Adrenal gland (tissue), 12 donors: ENCODE results near the gene ZNF697. TPM values are rescaled to one million over a fixed set of nuclear protein-coding genes. Genes with fewer than 3 reads are reported as not detected.
"Not testable (repeated sequence)": the region's sequence is repeated elsewhere in the genome, so short reads cannot be mapped to it uniquely, and the experiment has no call there.

ENCODE experiments used
- DNase-seq, 7 donors: peaks; one replicate each; pipeline ENCODE4 v3.0.0-alpha.2; 2019 to 2020
- H3K27ac ChIP-seq, 5 donors: fragments of 200-600 bp; sonication (generic) in 4 of 5; 1 replicate in 3 of 5; 2 replicates in 2 of 5; pipeline versions ENCODE4 v1.5.1 to v1.8.0; 2016 to 2020; ENCODE audit warnings: mild to moderate bottlenecking in 1 of 5
- H3K27me3 ChIP-seq: fragments of 200-600 bp; 2 replicates; pipeline ENCODE4 v1.8.0; 2021
- H3K36me3 ChIP-seq, 2 donors: fragments of 200-600 bp; replicated peaks in 1 of 2; 1 replicate in 1 of 2; 2 replicates in 1 of 2; pipeline versions ENCODE4 v1.5.1 to v1.8.0; 2018 to 2022
- H3K4me1 ChIP-seq, 2 donors: fragments of 200-600 bp; replicated peaks in 1 of 2; 1 replicate in 1 of 2; 2 replicates in 1 of 2; pipeline versions ENCODE4 v1.5.1 to v1.8.0; 2018 to 2021
- H3K4me3 ChIP-seq, 4 donors: fragments of 200-600 bp; sonication (generic) in 3 of 4; one replicate each; pipeline ENCODE4 v1.5.1; 2016 to 2018
- H3K9me3 ChIP-seq, 3 donors: fragments of 200-600 bp; sonication (generic) in 1 of 3; replicated peaks in 1 of 3; 1 replicate in 2 of 3; 2 replicates in 1 of 3; pipeline versions ENCODE4 v1.5.1 to v1.8.0; 2016 to 2021
- POLR2A ChIP-seq, 2 donors: fragments of 450-650 bp; IDR thresholded peaks; one replicate each; pipeline ENCODE4 v1.6.1; 2017; ENCODE audit warnings: antibody characterized with exemption in 2 of 2, mild to moderate bottlenecking in 2 of 2, moderate library complexity in 1 of 2
- WGBS, 4 donors: extraction: QIAGEN DNeasy Blood & Tissue Kit in 2 of 4; methylation state at CpG; one replicate each; pipeline versions ENCODE4 v1.1.5 to v1.1.7; 2013 to 2017; 5-methylcytosine and 5-hydroxymethylcytosine counted together
- intact Hi-C, 2 donors: fragments of 100-400 bp; cut with DNase I; formaldehyde crosslinking; loops; one replicate each; pipeline versions ENCODE4 v1.14.1 to v1.15.0; 2022 to 2023
- polyA plus RNA-seq, 3 donors: library from polyadenylated mRNA; stranded (reverse); fragments of 200-250 nt in 2 of 3; fragments of 350-450 nt in 1 of 3; fragmentation: Illumina TruSeq in 1 of 3; extraction: RNeasy Lipid Tissue Mini Kit (QIAGEN cat#74804) in 1 of 3; gene quantifications; one replicate each; pipeline ENCODE4 v1.2.3, GENCODE V29; 2013 to 2014
- total RNA-seq, 9 donors: library from RNA; depleted of rRNA in 4 of 9; stranded (reverse); fragments of >200 nt in 4 of 9; fragments of 120-200 nt in 1 of 9; fragmentation: NEBNext Ultra II Directional in 1 of 9; extraction: Animal tissue kit (Norgen Biotek cat#: 25700) in 1 of 9; gene quantifications; one replicate each; pipeline versions ENCODE4 v1.1.0 to v1.2.4, GENCODE V29; 2013 to 2023
- TF ChIP-seq, protein P1 (sequence below), 6 experiments: fragments of 450-650 bp in 4 of 6; fragments of 200-600 bp in 2 of 6; sonication (generic) in 1 of 6; IDR thresholded peaks; 1 replicate in 5 of 6; 2 replicates in 1 of 6; pipeline versions ENCODE4 v1.5.1 to v1.8.0; 2016 to 2021; ENCODE audit warnings: antibody characterized with exemption in 6 of 6, mild to moderate bottlenecking in 2 of 6, moderate library complexity in 1 of 6
- donor health status: healthy with polysubstance abuse.
- donor health status: Bipolar disorder and iron deficiency.
- donor health status: DM: yes; HTN: yes; CAD: no.
- donor health status: DM: no; HTN: no; CAD: no.
- donor health status: DM: no; HTN: no; CAD: no.
- donor health status: DM: yes; HTN: yes; CAD: no.

Gene ZNF697
- total and polyA plus RNA-seq, 12 donors = 1.7 to 14.5 (median 5.3) TPM

DNA sequence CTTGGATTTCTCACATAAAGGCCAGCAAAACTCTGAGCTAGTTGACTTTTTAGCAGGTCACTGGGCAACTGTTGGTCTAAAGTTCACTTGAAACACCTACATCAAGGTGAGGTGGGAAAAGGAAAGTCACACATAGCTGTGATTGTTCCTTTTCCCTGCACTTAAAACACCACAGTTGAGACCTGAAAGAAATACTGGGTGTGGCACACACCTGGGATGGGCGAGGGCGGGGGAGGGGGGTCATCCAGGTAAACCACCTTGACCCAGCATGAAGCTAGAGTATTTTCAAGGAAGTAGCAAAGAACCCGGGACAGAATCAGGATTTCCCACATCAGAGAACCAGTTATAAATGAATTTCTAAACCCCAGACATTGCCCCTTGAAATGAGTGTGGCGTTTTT is 26.4 kb downstream of the ZNF697 start:
- peaks cover 0 to 13% of the 10 kb centered on the region in 2 donors for H3K36me3 ChIP-seq
- H3K27me3 ChIP-seq = no peaks in the 10 kb centered on the region
- no peaks in the 10 kb centered on the region for H3K9me3 ChIP-seq
- 87 to 96% (median 90%) methylated on average over 4 of the region's 4 CpGs for WGBS, 4 donors
- no peak overlapping the region for H3K4me3 ChIP-seq
- peaks cover 4 to 6% of the 10 kb centered on the region in 2 donors for H3K4me1 ChIP-seq
- intact Hi-C loops = no loop called here
- H3K27ac ChIP-seq = no peak overlapping the region
- no peak for DNase-seq
- TF ChIP-seq POLR2A (IDR thresholded peaks at IDR 0.05) = no peak
- TF ChIP-seq, protein P1, sequence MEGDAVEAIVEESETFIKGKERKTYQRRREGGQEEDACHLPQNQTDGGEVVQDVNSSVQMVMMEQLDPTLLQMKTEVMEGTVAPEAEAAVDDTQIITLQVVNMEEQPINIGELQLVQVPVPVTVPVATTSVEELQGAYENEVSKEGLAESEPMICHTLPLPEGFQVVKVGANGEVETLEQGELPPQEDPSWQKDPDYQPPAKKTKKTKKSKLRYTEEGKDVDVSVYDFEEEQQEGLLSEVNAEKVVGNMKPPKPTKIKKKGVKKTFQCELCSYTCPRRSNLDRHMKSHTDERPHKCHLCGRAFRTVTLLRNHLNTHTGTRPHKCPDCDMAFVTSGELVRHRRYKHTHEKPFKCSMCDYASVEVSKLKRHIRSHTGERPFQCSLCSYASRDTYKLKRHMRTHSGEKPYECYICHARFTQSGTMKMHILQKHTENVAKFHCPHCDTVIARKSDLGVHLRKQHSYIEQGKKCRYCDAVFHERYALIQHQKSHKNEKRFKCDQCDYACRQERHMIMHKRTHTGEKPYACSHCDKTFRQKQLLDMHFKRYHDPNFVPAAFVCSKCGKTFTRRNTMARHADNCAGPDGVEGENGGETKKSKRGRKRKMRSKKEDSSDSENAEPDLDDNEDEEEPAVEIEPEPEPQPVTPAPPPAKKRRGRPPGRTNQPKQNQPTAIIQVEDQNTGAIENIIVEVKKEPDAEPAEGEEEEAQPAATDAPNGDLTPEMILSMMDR (IDR thresholded peaks at IDR 0.05) = no peak

DNA sequence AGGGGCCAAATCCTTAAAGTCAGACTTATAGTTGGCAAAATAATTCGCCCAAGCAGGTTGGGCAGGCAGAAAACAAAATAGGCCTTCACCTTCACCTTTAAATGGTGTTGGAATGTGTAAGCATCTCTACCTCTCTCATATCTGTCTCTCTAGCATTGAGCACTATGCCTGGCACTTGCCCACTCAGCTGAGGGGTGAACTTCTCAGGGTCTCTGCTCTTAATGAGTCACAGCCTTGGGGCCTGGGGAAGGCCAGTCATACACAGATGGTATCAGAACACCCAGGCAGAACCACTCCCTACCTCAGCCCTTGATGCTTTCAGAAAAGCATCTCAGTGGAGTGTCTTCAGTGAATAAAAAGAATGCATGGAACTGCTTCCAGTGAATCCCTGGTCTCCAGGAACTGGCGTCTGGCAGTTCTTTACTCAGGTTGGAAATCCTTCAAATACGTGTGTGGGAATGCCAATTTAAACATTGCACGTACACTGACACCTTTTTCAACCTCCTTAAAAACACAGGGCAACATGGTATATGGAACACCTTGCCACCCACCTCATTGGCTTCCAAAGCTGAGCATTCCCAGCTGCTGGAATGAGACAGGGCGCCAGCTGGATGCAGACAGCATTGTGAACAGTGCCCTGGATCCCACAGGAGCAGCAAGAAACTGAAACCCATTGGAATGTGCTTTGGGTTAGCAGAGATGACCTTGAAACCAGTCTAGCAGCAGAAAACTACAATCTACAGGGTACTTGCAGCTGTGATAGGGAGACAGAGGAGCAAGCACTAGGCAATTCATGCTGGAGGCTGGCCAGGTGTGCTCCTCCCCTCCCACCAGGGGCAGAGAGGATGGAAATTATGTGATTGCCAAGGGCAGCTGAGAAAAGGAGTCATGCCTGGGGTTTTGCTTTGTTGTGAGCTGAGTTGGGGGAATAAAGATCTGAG is 30.0 kb downstream of the ZNF697 start:
- Histone ChIP-seq H3K4me3 (no peak overlapping the region), H3K27me3 (no peaks in the 10 kb centered on the region), H3K27ac (peak overlapping the region in 1 of 5 donors; percentile 67), H3K9me3 (no peaks in the 10 kb centered on the region), H3K36me3 (peaks cover 0 to 6% of the 10 kb centered on the region in 2 donors), H3K4me1 (peaks cover 0 to 6% of the 10 kb centered on the region in 2 donors)
- peak; percentile 48 to 83 (median 75) for DNase-seq
- WGBS, 4 donors = 55 to 81% (median 74%) methylated on average over 5 of the region's 5 CpGs
- TF ChIP-seq, protein P1 (IDR thresholded peaks at IDR 0.05) = no peak
- TF ChIP-seq POLR2A (IDR thresholded peaks at IDR 0.05) = no peak
- intact Hi-C loops = loop anchor here (5.0 kb wide), 1 partner anchor 44 kb away; no protein-coding TSS in a partner anchor

DNA sequence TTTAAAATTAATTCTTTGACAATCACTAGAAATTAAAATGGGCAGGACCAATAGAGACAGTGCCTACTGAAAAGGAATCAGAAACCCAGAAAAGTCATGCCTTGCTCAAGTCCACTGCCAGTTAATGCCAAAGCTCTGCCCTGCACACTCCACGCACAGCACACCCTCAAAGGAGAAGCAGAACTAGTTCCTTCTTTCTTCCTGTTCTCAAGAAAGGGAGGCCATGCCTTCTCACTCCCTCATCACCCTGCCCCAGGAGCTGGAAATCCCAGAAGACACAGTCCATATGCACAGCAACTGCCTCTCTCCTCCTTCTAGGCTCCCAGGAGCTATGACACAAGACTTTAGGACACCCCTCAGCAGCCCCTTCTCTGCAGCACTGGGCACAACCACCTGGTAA is 31.3 kb downstream of the ZNF697 start:
- H3K4me1 ChIP-seq, H3K4me3 ChIP-seq, H3K27ac ChIP-seq, H3K9me3 ChIP-seq, H3K36me3 ChIP-seq, H3K27me3 ChIP-seq: not testable (repeated sequence)
- intact Hi-C loops = loop anchor here (5.0 kb wide), 1 partner anchor 46 kb away; no protein-coding TSS in a partner anchor
- peak in 1 of 7 donors; percentile 41 for DNase-seq
- 69 to 75% (median 71%) methylated on average over 1 of the region's 1 CpG for WGBS, 4 donors

DNA sequence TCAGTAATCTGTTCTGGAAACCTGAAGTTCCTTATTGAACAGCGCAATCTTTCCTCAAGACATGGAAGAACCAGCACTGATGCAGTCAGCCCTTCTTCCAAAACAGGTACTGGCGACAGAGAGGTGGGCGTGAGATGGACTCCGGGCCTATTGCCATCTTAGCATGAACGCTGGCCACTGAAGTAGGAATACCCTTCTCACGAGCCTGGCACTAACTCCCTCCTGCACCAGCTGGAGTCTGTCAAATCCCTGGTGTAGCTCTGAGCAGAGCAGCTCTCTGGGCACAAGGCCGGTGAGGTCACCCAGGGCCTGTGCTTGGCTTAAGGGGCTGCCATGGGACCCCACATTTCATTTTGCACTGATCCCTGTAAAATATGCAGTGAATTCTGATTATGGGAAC is 33.0 kb downstream of the ZNF697 start:
- H3K27ac ChIP-seq, H3K4me3 ChIP-seq, H3K27me3 ChIP-seq, H3K9me3 ChIP-seq, H3K4me1 ChIP-seq, H3K36me3 ChIP-seq: not testable (repeated sequence)
- peak in 1 of 7 donors; percentile 40 for DNase-seq
- WGBS, 4 donors = 67 to 94% (median 86%) methylated on average over 5 to 7 of the region's 7 CpGs
- intact Hi-C loops = loop anchor here (5.0 kb wide), 1 partner anchor 47 kb away; no protein-coding TSS in a partner anchor
